Keratinocyte (primary cell): ENCODE data around the gene AKAP6. TPM values are rescaled to one million over a fixed set of nuclear protein-coding genes. Genes with fewer than 3 reads are reported as not detected.

Experiments
- DNase-seq: peaks from one replicate; pipeline ENCODE4 v3.0.0-alpha.2; 2011; ENCODE audit warnings: low read depth, missing footprints, low spot score
- FAIRE-seq: peaks from 2 replicates; lab custom pipeline; 2011; peaks lifted over from hg19 to GRCh38; lab: Jason Lieb, UNC
- H2AFZ ChIP-seq: 2 replicates; pipeline ENCODE4 v1.6.0; 2012; ENCODE audit warnings: low read length, control low read depth, inconsistent platforms; ENCODE audit not compliant: control insufficient read depth
- H3K27ac ChIP-seq: 2 replicates; pipeline ENCODE4 v1.5.1; 2011; ENCODE audit warnings: low read length; ENCODE audit not compliant: control insufficient read depth, insufficient read depth
- H3K27me3 ChIP-seq: 3 replicates; pipeline ENCODE4 v1.6.0; 2011; ENCODE audit warnings: low read length; ENCODE audit not compliant: control insufficient read depth, insufficient read depth; ENCODE audit errors: extremely low read depth
- H3K36me3 ChIP-seq, 2 experiments: 2 replicates in 1 of 2; 3 replicates in 1 of 2; pipeline ENCODE4 v1.5.1; 2011; ENCODE audit warnings: low read length in 2 of 2, mild to moderate bottlenecking in 1 of 2; ENCODE audit not compliant: control insufficient read depth in 2 of 2, insufficient read depth in 2 of 2; ENCODE audit errors: extremely low read depth in 1 of 2
- H3K4me1 ChIP-seq: 3 replicates; pipeline ENCODE4 v1.5.1; 2011; ENCODE audit warnings: low read length; ENCODE audit not compliant: control insufficient read depth, insufficient read depth; ENCODE audit errors: extremely low read depth
- H3K4me2 ChIP-seq: 3 replicates; pipeline ENCODE4 v1.6.0; 2011; ENCODE audit warnings: low read depth, low read length; ENCODE audit not compliant: control insufficient read depth, insufficient read depth; ENCODE audit errors: extremely low read depth
- H3K4me3 ChIP-seq, 3 experiments: fragments of 200-600 bp in 1 of 3; sonication (generic) in 1 of 3; 2 replicates in 2 of 3; 3 replicates in 1 of 3; pipeline ENCODE4 v1.5.1; 2011 to 2016; ENCODE audit warnings: low read length in 3 of 3, mild to moderate bottlenecking in 3 of 3, control low read depth in 2 of 3, inconsistent platforms in 1 of 3, low read depth in 1 of 3, mixed read lengths in 1 of 3, mixed run types in 1 of 3, moderate library complexity in 1 of 3; ENCODE audit not compliant: control insufficient read depth in 2 of 3, insufficient read depth in 2 of 3; ENCODE audit errors: extremely low read depth in 1 of 3
- H3K79me2 ChIP-seq: 2 replicates; pipeline ENCODE4 v1.6.0; 2012; ENCODE audit warnings: low read length; ENCODE audit not compliant: control insufficient read depth, insufficient read depth
- H3K9ac ChIP-seq: 3 replicates; pipeline ENCODE4 v1.6.0; 2011; ENCODE audit warnings: low read length; ENCODE audit not compliant: control insufficient read depth, insufficient read depth; ENCODE audit errors: extremely low read depth
- H3K9me1 ChIP-seq: 3 replicates; pipeline ENCODE4 v1.6.0; 2011; ENCODE audit warnings: low read length; ENCODE audit not compliant: control insufficient read depth, insufficient read depth; ENCODE audit errors: extremely low read depth
- H3K9me3 ChIP-seq: 2 replicates; pipeline ENCODE4 v1.5.1; 2012; ENCODE audit warnings: low read depth, low read length; ENCODE audit not compliant: control insufficient read depth
- H4K20me1 ChIP-seq: 3 replicates; pipeline ENCODE4 v1.6.0; 2011; ENCODE audit warnings: low read length; ENCODE audit not compliant: control insufficient read depth, insufficient read depth; ENCODE audit errors: extremely low read depth
- CTCF ChIP-seq, 3 experiments: IDR thresholded peaks in 1 of 3; conservative IDR thresholded peaks in 1 of 3; optimal IDR thresholded peaks in 1 of 3; 2 replicates in 2 of 3; 3 replicates in 1 of 3; pipeline versions ENCODE3 to v1.5.1; 2011; ENCODE audit warnings: low read length in 3 of 3, mild to moderate bottlenecking in 3 of 3, moderate library complexity in 2 of 3, control low read depth in 1 of 3, inconsistent platforms in 1 of 3; ENCODE audit not compliant: insufficient read depth in 2 of 3; ENCODE audit errors: extremely low read depth in 1 of 3
- EZH2 ChIP-seq: IDR thresholded peaks from one replicate; pipeline ENCODE4 v1.6.1; 2012; ENCODE audit warnings: inconsistent platforms, mild to moderate bottlenecking, low read length, moderate library complexity
- dilution Hi-C: fragments of 300-500 bp; cut with MboI; formaldehyde crosslinking; loops from one replicate; pipeline ENCODE4 v1.7.0; 2020; ENCODE audit warnings: low sequenced_read_pairs; ENCODE audit not compliant: extremely low pct_ligation_motif_present
- polyA plus RNA-seq, 5 experiments: library from polyadenylated mRNA; depleted of rRNA in 3 of 5; stranded (reverse) in 3 of 5; stranded (forward) in 1 of 5; unstranded in 1 of 5; fragments of >200 nt; gene quantifications; 1 replicate in 1 of 5; 2 replicates in 3 of 5; 3 replicates in 1 of 5; pipeline versions ENCODE4 v1.2.1 to v1.2.3, GENCODE V29; 2011 to 2012; ENCODE audit warnings: missing spikeins in 2 of 5, low read depth in 1 of 5, low replicate concordance in 1 of 5

AKAP6 gene
- polyA plus RNA-seq, 1 donor (not counting 4 experiments of a cell fraction or from before 2014, with no cell fraction given): 2.0 TPM

GRCh38 chr14:32313844-32314376 is 15.2 kb upstream of the AKAP6 start:
- Histone ChIP-seq H2AFZ (no peak overlapping the region), H3K79me2 (no peaks in the 10 kb centered on the region), H3K36me3 (no peaks in the 10 kb centered on the region), H3K9me1 (no peaks in the 10 kb centered on the region), H3K4me3 (no peak overlapping the region), H4K20me1 (no peaks in the 10 kb centered on the region), H3K9ac (no peak overlapping the region), H3K27me3 (no peaks in the 10 kb centered on the region), H3K4me2 (no peak overlapping the region), H3K27ac (no peak overlapping the region), H3K4me1 (peaks cover 9% of the 10 kb centered on the region), H3K9me3 (no peaks in the 10 kb centered on the region)
- TF ChIP-seq EZH2: no peak
- TF ChIP-seq CTCF (optimal IDR thresholded peaks at IDR 0.05 in 1 of 3, IDR thresholded peaks at IDR 0.05 in 1 of 3, conservative IDR thresholded peaks at IDR 0.05 in 1 of 3; ENCODE audit: extremely low read depth in 1 of 3, insufficient read depth in 2 of 3, low read length in 3 of 3): no peak
- FAIRE-seq (no peak), DNase-seq (no peak)
- dilution Hi-C loops: no loop called here

- Histone ChIP-seq H3K9ac (no peak overlapping the region), H3K36me3 (no peaks in the 10 kb centered on the region), H4K20me1 (no peaks in the 10 kb centered on the region), H3K9me3 (no peaks in the 10 kb centered on the region), H3K9me1 (no peaks in the 10 kb centered on the region), H2AFZ (no peak overlapping the region), H3K4me2 (no peak overlapping the region), H3K27ac (no peak overlapping the region), H3K4me1 (peaks cover 7% of the 10 kb centered on the region), H3K4me3 (no peak overlapping the region), H3K79me2 (no peaks in the 10 kb centered on the region), H3K27me3 (no peaks in the 10 kb centered on the region)
- dilution Hi-C loops: no loop called here
- FAIRE-seq: no peak
- no peak for DNase-seq
- no peak for TF ChIP-seq EZH2
- no peak for TF ChIP-seq CTCF (optimal IDR thresholded peaks at IDR 0.05 in 1 of 3, IDR thresholded peaks at IDR 0.05 in 1 of 3, conservative IDR thresholded peaks at IDR 0.05 in 1 of 3; ENCODE audit: extremely low read depth in 1 of 3, insufficient read depth in 2 of 3, low read length in 3 of 3)
These were observed 10.9 kb upstream of the AKAP6 start for GRCh38 chr14:32318087-32318795.
